SK-N-SH treated with all-trans-retinoic acid at 6 μM for 48 hours (cell line): ENCODE data around the gene ERCC6.

Source experiments
- ATAC-seq: fragments of 200-7000 bp; cut with Tn5 transposase; 3 replicates; pipeline ENCODE4 v1.9.1; 2020; ENCODE audit warnings: mild to moderate bottlenecking, moderate library complexity
- ARNTL ChIP-seq: fragments of 450-650 bp; formaldehyde crosslinking; IDR thresholded peaks from 2 replicates; pipeline ENCODE4 v1.5.0; 2020; ENCODE audit warnings: low read depth, mild to moderate bottlenecking, moderate library complexity, borderline replicate concordance
- BACH2 ChIP-seq: fragments of 250-450 bp; sonication (Bioruptor Pico); IDR thresholded peaks from 2 replicates; pipeline ENCODE4 v1.9.0; 2021; ENCODE audit warnings: mild to moderate bottlenecking, borderline replicate concordance
- CREB5 ChIP-seq: fragments of 250-450 bp; sonication (Bioruptor Pico); IDR thresholded peaks from 2 replicates; pipeline ENCODE4 v1.5.1; 2020; ENCODE audit warnings: low read depth, mild to moderate bottlenecking, moderate library complexity
- CSDC2 ChIP-seq: fragments of 250-450 bp; sonication (Bioruptor Pico); IDR thresholded peaks from 2 replicates; pipeline ENCODE4 v1.5.0; 2020; ENCODE audit warnings: mild to moderate bottlenecking, moderate library complexity
- CSRNP3 ChIP-seq: fragments of 250-450 bp; sonication (Bioruptor Pico); IDR thresholded peaks from 2 replicates; pipeline ENCODE4 v1.5.1; 2021; ENCODE audit warnings: mild to moderate bottlenecking, moderate library complexity
- ESRRG ChIP-seq: fragments of 250-450 bp; sonication (Bioruptor Pico); IDR thresholded peaks from 2 replicates; pipeline ENCODE4 v1.6.1; 2021; ENCODE audit warnings: mild to moderate bottlenecking
- GLIS3 ChIP-seq: fragments of 250-450 bp; sonication (Bioruptor Pico); IDR thresholded peaks from 2 replicates; pipeline ENCODE4 v1.5.0; 2020; ENCODE audit warnings: mild to moderate bottlenecking, moderate library complexity
- ISL1 ChIP-seq: fragments of 250-450 bp; sonication (Bioruptor Pico); IDR thresholded peaks from 2 replicates; pipeline ENCODE4 v2.1.2; 2022; ENCODE audit warnings: mild to moderate bottlenecking, moderate library complexity
- OSR1 ChIP-seq: fragments of 250-450 bp; sonication (Bioruptor Pico); IDR thresholded peaks from 2 replicates; pipeline ENCODE4 v1.8.0; 2022; ENCODE audit warnings: moderate library complexity, mild to moderate bottlenecking, inconsistent platforms
- POU6F1 ChIP-seq: fragments of 250-450 bp; sonication (Bioruptor Pico); IDR thresholded peaks from 2 replicates; pipeline ENCODE4 v1.8.0; 2021; ENCODE audit warnings: low read depth, mild to moderate bottlenecking, moderate library complexity, borderline replicate concordance
- PPARA ChIP-seq: fragments of 250-450 bp; sonication (Bioruptor Pico); IDR thresholded peaks from 2 replicates; pipeline ENCODE4 v1.5.0; 2020; ENCODE audit warnings: mild to moderate bottlenecking, borderline replicate concordance
- RARB ChIP-seq: fragments of 250-450 bp; sonication (Bioruptor Pico); IDR thresholded peaks from 2 replicates; pipeline ENCODE4 v1.8.0; 2021; ENCODE audit warnings: mild to moderate bottlenecking, moderate library complexity
- SNAI2 ChIP-seq: fragments of 250-450 bp; sonication (Bioruptor Pico); IDR thresholded peaks from 2 replicates; pipeline ENCODE4 v1.5.0; 2020; ENCODE audit warnings: mild to moderate bottlenecking, moderate library complexity
- TCF4 ChIP-seq: fragments of 250-450 bp; sonication (Bioruptor Pico); IDR thresholded peaks from 2 replicates; pipeline ENCODE4 v1.8.0; 2021; ENCODE audit warnings: mild to moderate bottlenecking, moderate library complexity, borderline replicate concordance
- TOX ChIP-seq: fragments of 250-450 bp; sonication (Bioruptor Pico); IDR thresholded peaks from 2 replicates; pipeline ENCODE4 v1.8.0; 2021; ENCODE audit warnings: mild to moderate bottlenecking, moderate library complexity, borderline replicate concordance
- TSHZ2 ChIP-seq: fragments of 250-450 bp; sonication (Bioruptor Pico); IDR thresholded peaks from 2 replicates; pipeline ENCODE4 v1.5.0; 2020; ENCODE audit warnings: mild to moderate bottlenecking, moderate library complexity
- ZC3H10 ChIP-seq: fragments of 250-450 bp; sonication (Bioruptor Pico); IDR thresholded peaks from 2 replicates; pipeline ENCODE4 v1.5.1; 2021; ENCODE audit warnings: mild to moderate bottlenecking, moderate library complexity
- ZFP3 ChIP-seq: fragments of 250-450 bp; sonication (Bioruptor Pico); IDR thresholded peaks from 2 replicates; pipeline ENCODE4 v1.5.0; 2020; ENCODE audit warnings: mild to moderate bottlenecking, moderate library complexity
- ZFP30 ChIP-seq: fragments of 450-650 bp; formaldehyde crosslinking; IDR thresholded peaks from 2 replicates; pipeline ENCODE4 v1.5.0; 2022; ENCODE audit warnings: mild to moderate bottlenecking, moderate library complexity
- ZNF565 ChIP-seq: fragments of 450-650 bp; formaldehyde crosslinking; conservative IDR thresholded peaks from 2 replicates; pipeline ENCODE4 v1.5.0; 2020; ENCODE audit warnings: low read depth, mild to moderate bottlenecking, moderate library complexity
- ZNF70 ChIP-seq: fragments of 450-650 bp; formaldehyde crosslinking; IDR thresholded peaks from 2 replicates; pipeline ENCODE4 v1.5.0; 2020; ENCODE audit warnings: mild to moderate bottlenecking, moderate library complexity
- ZNF8 ChIP-seq: fragments of 450-650 bp; formaldehyde crosslinking; IDR thresholded peaks from 2 replicates; pipeline ENCODE4 v1.5.0; 2020; ENCODE audit warnings: mild to moderate bottlenecking, moderate library complexity

Gene ERCC6

GRCh38 chr10:49549640-49550346, 10.9 kb upstream of the ERCC6 start:
- no peak for TF ChIP-seq OSR1 (CRISPR knock-in tag)
- TF ChIP-seq ZC3H10 (CRISPR knock-in tag): no peak
- TF ChIP-seq CSDC2 (CRISPR knock-in tag): no peak
- no peak for TF ChIP-seq TSHZ2 (CRISPR knock-in tag)
- TF ChIP-seq TCF4: no peak
- no peak for TF ChIP-seq PPARA (CRISPR knock-in tag)
- TF ChIP-seq CSRNP3 (CRISPR knock-in tag): no peak
- no peak for TF ChIP-seq TOX (CRISPR knock-in tag)
- TF ChIP-seq BACH2: no peak
- no peak for TF ChIP-seq CREB5 (CRISPR knock-in tag)
- TF ChIP-seq ZFP30 (CRISPR knock-in tag): no peak
- TF ChIP-seq ZFP3 (CRISPR knock-in tag): no peak
- no peak for TF ChIP-seq POU6F1
- TF ChIP-seq SNAI2 (CRISPR knock-in tag): no peak
- ATAC-seq: no peak

- ATAC-seq: no peak
- TF ChIP-seq BACH2 (no peak), POU6F1 (no peak), ZFP3 (CRISPR knock-in tag) (no peak), ZNF8 (CRISPR knock-in tag) (no peak)
These were observed 4.7 kb upstream of the ERCC6 start for GRCh38 chr10:49543604-49544003.

GRCh38 chr10:49542353-49542752, 3.4 kb upstream of the ERCC6 start:
- no peak for ATAC-seq
- TF ChIP-seq POU6F1: no peak
- TF ChIP-seq PPARA (CRISPR knock-in tag): no peak
- no peak for TF ChIP-seq ZNF565
- TF ChIP-seq ARNTL: no peak
- TF ChIP-seq GLIS3 (CRISPR knock-in tag): no peak

GRCh38 chr10:49541762-49542161, 2.8 kb upstream of the ERCC6 start:
- no peak for ATAC-seq
- no peak for TF ChIP-seq TOX (CRISPR knock-in tag)
- TF ChIP-seq ISL1 (CRISPR knock-in tag): no peak
- no peak for TF ChIP-seq CREB5 (CRISPR knock-in tag)
- TF ChIP-seq ZNF565: no peak
- TF ChIP-seq GLIS3 (CRISPR knock-in tag): no peak
- no peak for TF ChIP-seq ARNTL
- TF ChIP-seq ZFP30 (CRISPR knock-in tag): no peak
- no peak for TF ChIP-seq ESRRG (CRISPR knock-in tag)
- TF ChIP-seq POU6F1: no peak
- no peak for TF ChIP-seq PPARA (CRISPR knock-in tag)
- no peak for TF ChIP-seq CSDC2 (CRISPR knock-in tag)
- TF ChIP-seq ZNF70 (CRISPR knock-in tag): no peak
- TF ChIP-seq RARB (CRISPR knock-in tag): no peak
- no peak for TF ChIP-seq SNAI2 (CRISPR knock-in tag)
